Endothelial cell of umbilical vein (primary cell): ENCODE results near the gene PLEKHM2. TPM values are rescaled to one million over a fixed set of nuclear protein-coding genes. Genes with fewer than 3 reads are reported as not detected.

ENCODE experiments used
- BruUV-seq: library from RNA; stranded (reverse); fragments of 400-500 nt; replicated peaks from 2 replicates; lab custom pipeline; 2021; lab: Mats Ljungman, UMichigan
- CTCF ChIA-PET: fragments of 300-600, 350-600 bp; sonication (Branson Sonifier 250); formaldehyde crosslinking; loops from one replicate; lab custom pipeline; 2021; ENCODE audit warnings: antibody characterized with exemption, inconsistent platforms; lab: Charles Lee
- POLR2A ChIA-PET: fragments of 300-600, 350-600 bp; sonication (Branson Sonifier 250); formaldehyde crosslinking; loops from one replicate; lab custom pipeline; 2021; ENCODE audit warnings: antibody characterized with exemption, inconsistent platforms; lab: Charles Lee
- DNase-seq: peaks from one replicate; pipeline ENCODE4 v3.0.0-alpha.2; 2011; ENCODE audit warnings: low read depth, low spot score
- FAIRE-seq: peaks from 2 replicates; lab custom pipeline; 2011; peaks lifted over from hg19 to GRCh38; lab: Jason Lieb, UNC
- H2AFZ ChIP-seq: 2 replicates; pipeline ENCODE4 v1.6.0; 2012; ENCODE audit warnings: low read depth, low read length, control low read depth, inconsistent platforms
- H3K27ac ChIP-seq: 2 replicates; pipeline ENCODE4 v1.5.1; 2011; ENCODE audit warnings: low read depth, mild to moderate bottlenecking, control low read depth, low read length, moderate library complexity; ENCODE audit not compliant: insufficient read depth
- H3K27me3 ChIP-seq, 2 experiments: 2 replicates each; pipeline versions ENCODE4 v1.6.0 to v1.6.1; 2011; ENCODE audit warnings: low read length in 2 of 2, mixed read lengths in 1 of 2; ENCODE audit not compliant: control insufficient read depth in 2 of 2, insufficient read depth in 2 of 2
- H3K36me3 ChIP-seq, 2 experiments: 2 replicates in 1 of 2; 3 replicates in 1 of 2; pipeline ENCODE4 v1.5.1; 2011; ENCODE audit warnings: low read length in 2 of 2, mild to moderate bottlenecking in 1 of 2, moderate library complexity in 1 of 2; ENCODE audit not compliant: control insufficient read depth in 2 of 2, insufficient read depth in 2 of 2; ENCODE audit errors: extremely low read depth in 1 of 2
- H3K4me1 ChIP-seq: 3 replicates; pipeline ENCODE4 v1.5.1; 2011; ENCODE audit warnings: mild to moderate bottlenecking, low read length; ENCODE audit not compliant: control insufficient read depth, insufficient read depth; ENCODE audit errors: extremely low read depth
- H3K4me2 ChIP-seq: 2 replicates; pipeline ENCODE4 v1.6.1; 2011; ENCODE audit warnings: low read length, control low read depth, mixed read lengths; ENCODE audit not compliant: insufficient read depth
- H3K4me3 ChIP-seq, 3 experiments: fragments of 200-600 bp in 1 of 3; sonication (generic), shearing (Covaris generic) in 1 of 3; replicated peaks in 1 of 3; 2 replicates each; pipeline ENCODE4 v1.5.1; 2011 to 2016; ENCODE audit warnings: control low read depth in 3 of 3, low read length in 3 of 3, mild to moderate bottlenecking in 2 of 3, inconsistent platforms in 1 of 3, low read depth in 1 of 3, moderate library complexity in 1 of 3; ENCODE audit not compliant: insufficient read depth in 1 of 3
- H3K79me2 ChIP-seq: 2 replicates; pipeline ENCODE4 v1.6.0; 2012; ENCODE audit warnings: low read length, inconsistent platforms; ENCODE audit not compliant: control insufficient read depth, insufficient read depth
- H3K9ac ChIP-seq: replicated peaks from 2 replicates; pipeline ENCODE3; 2011; ENCODE audit warnings: low read length, control low read depth; ENCODE audit not compliant: insufficient read depth; ENCODE audit errors: extremely low read depth
- H3K9me1 ChIP-seq: replicated peaks from 3 replicates; pipeline ENCODE4 v1.6.0; 2011; ENCODE audit warnings: mild to moderate bottlenecking, low read length; ENCODE audit not compliant: control insufficient read depth, insufficient read depth; ENCODE audit errors: extremely low read depth
- H3K9me3 ChIP-seq: replicated peaks from 2 replicates; pipeline ENCODE4 v1.5.1; 2012; ENCODE audit warnings: low read length, inconsistent platforms; ENCODE audit not compliant: control insufficient read depth, insufficient read depth
- H4K20me1 ChIP-seq: replicated peaks from 2 replicates; pipeline ENCODE3; 2011; ENCODE audit warnings: mild to moderate bottlenecking, low read length; ENCODE audit not compliant: control insufficient read depth, insufficient read depth; ENCODE audit errors: extremely low read depth
- EZH2 ChIP-seq: IDR thresholded peaks from 2 replicates; pipeline ENCODE4 v1.6.1; 2012; ENCODE audit warnings: borderline replicate concordance, low read depth, mild to moderate bottlenecking, moderate library complexity, low read length, inconsistent platforms; ENCODE audit not compliant: severe bottlenecking
- FOS ChIP-seq: IDR thresholded peaks from 2 replicates; pipeline ENCODE4 v1.6.1; 2011; ENCODE audit warnings: mild to moderate bottlenecking, low read length, moderate library complexity, borderline replicate concordance; ENCODE audit not compliant: insufficient read depth
- GATA2 ChIP-seq: IDR thresholded peaks from 2 replicates; pipeline ENCODE4 v1.7.0; 2011; ENCODE audit warnings: low read depth, mild to moderate bottlenecking, moderate library complexity, mixed read lengths, low read length; ENCODE audit not compliant: insufficient read length, insufficient read depth
- JUN ChIP-seq: IDR thresholded peaks from 2 replicates; pipeline ENCODE4 v1.6.1; 2011; ENCODE audit warnings: borderline replicate concordance, low read depth; ENCODE audit not compliant: insufficient read length, insufficient read depth
- MYC ChIP-seq: IDR thresholded peaks from one replicate; pipeline ENCODE4 v1.6.1; 2011; ENCODE audit warnings: mild to moderate bottlenecking, low read depth, low read length
- POLR2A ChIP-seq: IDR thresholded peaks from 2 replicates; pipeline ENCODE4 v1.6.1; 2012; ENCODE audit warnings: low read depth, mild to moderate bottlenecking, control low read depth, low read length
- POLR2AphosphoS5 ChIP-seq: IDR thresholded peaks from 2 replicates; pipeline ENCODE4 v1.6.1; 2012; ENCODE audit warnings: low read depth, mild to moderate bottlenecking, control low read depth, low read length, moderate library complexity; ENCODE audit not compliant: insufficient read depth
- dilution Hi-C: fragments of 300-500 bp; cut with MboI; formaldehyde crosslinking; loops from one replicate; pipeline ENCODE4 v1.15.0; 2019; ENCODE audit warnings: low sequenced_read_pairs; ENCODE audit not compliant: extremely low pct_ligation_motif_present
- intact Hi-C: fragments of 100-400 bp; cut with micrococcal nuclease; formaldehyde crosslinking; loops from one replicate; pipeline ENCODE4 v1.10.0; 2022
- polyA plus RNA-seq, 4 experiments: library from polyadenylated mRNA; depleted of rRNA in 3 of 4; stranded (reverse) in 3 of 4; unstranded in 1 of 4; fragments of >200 nt; gene quantifications; 2 replicates each; pipeline versions ENCODE4 v1.2.1 to v1.2.3, GENCODE V29; 2011 to 2012; ENCODE audit warnings: missing spikeins in 1 of 4
- total RNA-seq: library from RNA; stranded (reverse); gene quantifications from 2 replicates; pipeline ENCODE4 v1.2.3, GENCODE V29; 2021
- TF ChIP-seq, protein P1 (sequence below): IDR thresholded peaks from 2 replicates; pipeline ENCODE4 v1.6.1; 2011; ENCODE audit not compliant: insufficient read depth, insufficient read length
- TF ChIP-seq, protein P2 (sequence below), 2 donors: IDR thresholded peaks; 1 replicate in 1 of 2; 2 replicates in 1 of 2; pipeline ENCODE4 v1.5.1; 2011; ENCODE audit warnings: low read length in 2 of 2, mild to moderate bottlenecking in 2 of 2, moderate library complexity in 2 of 2, control low read depth in 1 of 2, inconsistent platforms in 1 of 2, low read depth in 1 of 2; ENCODE audit not compliant: insufficient read depth in 1 of 2; ENCODE audit errors: extremely low read depth in 1 of 2

PLEKHM2 gene
- total and polyA plus RNA-seq, 2 donors (not counting 3 experiments of a cell fraction or from before 2014, with no cell fraction given) = 60.6 to 67.5 TPM

DNA sequence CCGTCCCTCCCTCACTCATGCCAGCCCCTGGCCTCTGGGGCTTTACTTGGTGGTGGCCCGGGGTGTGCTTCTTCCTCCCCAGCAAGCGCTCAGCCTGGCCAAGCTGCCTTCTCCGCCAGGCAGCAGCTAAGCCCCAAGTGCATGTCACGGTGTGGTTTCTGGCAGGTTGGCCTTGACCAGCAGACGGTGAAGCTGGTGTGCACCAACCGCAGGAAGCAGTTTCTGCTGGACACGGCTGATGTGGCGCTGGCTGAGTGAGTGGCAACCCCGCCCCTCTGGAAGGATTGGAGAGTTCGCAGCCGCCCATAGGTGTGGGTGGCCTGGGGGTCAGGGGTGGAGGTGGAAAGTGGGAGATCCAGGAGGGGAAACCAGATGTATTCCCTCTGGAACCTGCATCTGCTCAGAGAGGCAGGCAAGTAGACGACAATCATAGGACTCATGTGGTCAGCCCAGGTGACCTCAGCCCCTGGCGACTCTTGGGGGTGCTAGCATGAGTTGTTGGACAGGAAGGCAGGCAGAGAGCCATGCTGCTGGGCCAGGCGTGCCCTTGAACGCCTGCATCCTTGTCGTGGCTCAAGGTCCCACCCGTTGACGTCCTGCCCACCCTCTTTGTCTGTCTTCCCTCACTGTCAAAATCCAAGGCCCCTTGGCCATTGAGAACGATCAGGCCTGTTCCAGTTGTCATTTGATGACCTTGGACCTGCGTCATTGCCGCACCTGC, 45.0 kb downstream of the PLEKHM2 start:
- Histone ChIP-seq H3K9me1 (no peaks in the 10 kb centered on the region), H3K9ac (no peak overlapping the region), H3K4me3 (no peak overlapping the region), H3K27me3 (no peaks in the 10 kb centered on the region), H3K36me3 (peaks cover 9 to 64% of the 10 kb centered on the region in 2 experiments), H3K27ac (no peak overlapping the region), H4K20me1 (no peaks in the 10 kb centered on the region), H3K79me2 (no peaks in the 10 kb centered on the region), H2AFZ (no peak overlapping the region), H3K9me3 (no peaks in the 10 kb centered on the region), H3K4me1 (no peaks in the 10 kb centered on the region), H3K4me2 (no peak overlapping the region)
- no TSS peak for BruUV-seq
- TF ChIP-seq MYC (no peak), FOS (no peak), JUN (no peak), GATA2 (no peak), POLR2A (no peak), EZH2 (no peak), POLR2AphosphoS5 (no peak)
- TF ChIP-seq, protein P1, sequence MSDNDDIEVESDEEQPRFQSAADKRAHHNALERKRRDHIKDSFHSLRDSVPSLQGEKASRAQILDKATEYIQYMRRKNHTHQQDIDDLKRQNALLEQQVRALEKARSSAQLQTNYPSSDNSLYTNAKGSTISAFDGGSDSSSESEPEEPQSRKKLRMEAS = no peak
- TF ChIP-seq, protein P2, sequence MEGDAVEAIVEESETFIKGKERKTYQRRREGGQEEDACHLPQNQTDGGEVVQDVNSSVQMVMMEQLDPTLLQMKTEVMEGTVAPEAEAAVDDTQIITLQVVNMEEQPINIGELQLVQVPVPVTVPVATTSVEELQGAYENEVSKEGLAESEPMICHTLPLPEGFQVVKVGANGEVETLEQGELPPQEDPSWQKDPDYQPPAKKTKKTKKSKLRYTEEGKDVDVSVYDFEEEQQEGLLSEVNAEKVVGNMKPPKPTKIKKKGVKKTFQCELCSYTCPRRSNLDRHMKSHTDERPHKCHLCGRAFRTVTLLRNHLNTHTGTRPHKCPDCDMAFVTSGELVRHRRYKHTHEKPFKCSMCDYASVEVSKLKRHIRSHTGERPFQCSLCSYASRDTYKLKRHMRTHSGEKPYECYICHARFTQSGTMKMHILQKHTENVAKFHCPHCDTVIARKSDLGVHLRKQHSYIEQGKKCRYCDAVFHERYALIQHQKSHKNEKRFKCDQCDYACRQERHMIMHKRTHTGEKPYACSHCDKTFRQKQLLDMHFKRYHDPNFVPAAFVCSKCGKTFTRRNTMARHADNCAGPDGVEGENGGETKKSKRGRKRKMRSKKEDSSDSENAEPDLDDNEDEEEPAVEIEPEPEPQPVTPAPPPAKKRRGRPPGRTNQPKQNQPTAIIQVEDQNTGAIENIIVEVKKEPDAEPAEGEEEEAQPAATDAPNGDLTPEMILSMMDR (IDR thresholded peaks at IDR 0.05; ENCODE audit: extremely low read depth in 1 of 2, insufficient read depth in 1 of 2, low read depth in 1 of 2, low read length in 2 of 2) = no peak
- ChIA-PET CTCF (no interaction called here), POLR2A (no interaction called here)
- intact Hi-C loops (no loop called here), dilution Hi-C loops (no loop called here)
- FAIRE-seq (no peak), DNase-seq (no peak)
